SHP77 treated with DMSO at 0.1 percent for 48 hours (cell line): ENCODE data around the gene FBXW8.

Experiments used
- DNase-seq: peaks from one replicate; lab custom pipeline; 2025; lab: John Stamatoyannopoulos, UW

FBXW8 gene

GRCh38 chr12:116910645-116911451 is at the start of gene FBXW8:
Gene FBXW8, plus strand, starts transcription at chr12:116910950. Its CDS starts 88 bp downstream, at chr12:116911038.
- peak; percentile 77 for DNase-seq

- peak; percentile 86 for DNase-seq
These were observed 49.4 kb upstream of the FBXW8 start for GRCh38 chr12:116861320-116861719.

GRCh38 chr12:116862167-116862566 is 48.6 kb upstream of the FBXW8 start:
- no peak for DNase-seq

GRCh38 chr12:116863275-116863767 is 47.4 kb upstream of the FBXW8 start:
- no peak for DNase-seq

- no peak for DNase-seq
These were observed 46.2 kb upstream of the FBXW8 start for GRCh38 chr12:116864371-116865160.

GRCh38 chr12:116867523-116867922 is 43.2 kb upstream of the FBXW8 start:
- no peak for DNase-seq

GRCh38 chr12:116870306-116870705 is 40.4 kb upstream of the FBXW8 start:
- DNase-seq, result no peak

- DNase-seq, result no peak
These were observed 36.3 kb upstream of the FBXW8 start for GRCh38 chr12:116874324-116874995.

GRCh38 chr12:116876151-116876869 is 34.4 kb upstream of the FBXW8 start:
- DNase-seq, result no peak

GRCh38 chr12:116878567-116879508 is 31.9 kb upstream of the FBXW8 start:
- no peak for DNase-seq

- no peak for DNase-seq
These were observed 31.1 kb upstream of the FBXW8 start for GRCh38 chr12:116879509-116880212.

GRCh38 chr12:116880213-116880816 is 30.4 kb upstream of the FBXW8 start:
- no peak for DNase-seq

GRCh38 chr12:116880817-116881324 is 29.9 kb upstream of the FBXW8 start:
- DNase-seq, result no peak

GRCh38 chr12:116881325-116881876 is 29.3 kb upstream of the FBXW8 start, which contains the start of gene HRK:
Gene HRK, minus strand, starts transcription at chr12:116881441. Its CDS starts 134 bp downstream, at chr12:116881307.
- no peak for DNase-seq

- no peak for DNase-seq
These were observed 28.8 kb upstream of the FBXW8 start for GRCh38 chr12:116881877-116882507.

- DNase-seq, result peak; percentile 40
These were observed 28.0 kb upstream of the FBXW8 start for GRCh38 chr12:116882742-116883141.

GRCh38 chr12:116884871-116885270 is 25.9 kb upstream of the FBXW8 start:
- no peak for DNase-seq

- DNase-seq, result no peak
These were observed 25.3 kb upstream of the FBXW8 start for GRCh38 chr12:116885491-116885890.
